ENCODE results near the gene APH1A. TPM values are rescaled to one million over a fixed set of nuclear protein-coding genes. Genes with fewer than 3 reads are reported as not detected.

The APH1A gene
- total RNA-seq, 1 experiment from 2014 or later = 93.8 TPM

GRCh38 chr1:150236614-150237100 lies 32.2 kb downstream of the APH1A start:
- Mint-ChIP-seq H3K27ac (ENCODE audit: unreplicated experiment) (no peak overlapping the region), H3K36me3 (ENCODE audit: insufficient read depth, unreplicated experiment) (peaks cover 12% of the 10 kb centered on the region), H3K4me1 (ENCODE audit: low read depth, unreplicated experiment) (peaks cover 25% of the 10 kb centered on the region), H3K4me3 (ENCODE audit: unreplicated experiment) (no peak overlapping the region), H3K27me3 (ENCODE audit: insufficient read depth, unreplicated experiment) (no peaks in the 10 kb centered on the region), H3K9me3 (ENCODE audit: unreplicated experiment) (no peaks in the 10 kb centered on the region)
- no peak for DNase-seq
- H3K36me3 ChIP-seq (ENCODE audit: control insufficient read depth, insufficient read depth, low read length) = no peaks in the 10 kb centered on the region
- CTCF ChIA-PET = interaction anchor here (0.6 to 1.0 kb wide), 3 partner anchors 9 to 19 kb away, joined by 3 to 4 read pairs (median 3); no protein-coding TSS in a partner anchor
- H3K9me3 ChIP-seq = no peaks in the 10 kb centered on the region
- POLR2A ChIA-PET = interaction anchor here (0.5 to 1.7 kb wide), 5 partner anchors 50 to 342 kb away, joined by 4 to 5 read pairs (median 4); partner anchors contain the start of gene RPRD2
- peak overlapping the region; percentile 48 for H3K4me3 ChIP-seq (ENCODE audit: low read depth, low read length)
- intact Hi-C loops (cut with micrococcal nuclease; ENCODE audit: unreplicated experiment) = loop anchor here (1.0 kb wide), 2 partner anchors 33 to 46 kb away; partner anchors contain the start of genes APH1A and CIART
- TF ChIP-seq CTCF (IDR thresholded peaks at IDR 0.05; ENCODE audit: insufficient read depth in 1 of 2, low read depth in 1 of 2, low read length in 1 of 2, severe bottlenecking in 1 of 2, unreplicated experiment in 1 of 2) = no peak
- BruUV-seq (replicated peaks) = TSS peak; percentile 94
- no peaks in the 10 kb centered on the region for H3K27me3 ChIP-seq (replicated peaks; ENCODE audit: control insufficient read depth, insufficient read depth, low read length)
- H3K4me1 ChIP-seq = peaks cover 13% of the 10 kb centered on the region

GRCh38 chr1:150235852-150236613 lies 32.8 kb downstream of the APH1A start, which contains the start of gene ANP32E:
TSS of gene ANP32E (minus strand) at chr1:150236112. CDS start at chr1:150235786, 326 bp downstream.
- H3K36me3 ChIP-seq (ENCODE audit: control insufficient read depth, insufficient read depth, low read length) = no peaks in the 10 kb centered on the region
- Mint-ChIP-seq H3K36me3 (ENCODE audit: insufficient read depth, unreplicated experiment) (peaks cover 12% of the 10 kb centered on the region), H3K4me1 (ENCODE audit: low read depth, unreplicated experiment) (peaks cover 25% of the 10 kb centered on the region), H3K27me3 (ENCODE audit: insufficient read depth, unreplicated experiment) (no peaks in the 10 kb centered on the region), H3K9me3 (ENCODE audit: unreplicated experiment) (no peaks in the 10 kb centered on the region), H3K4me3 (ENCODE audit: unreplicated experiment) (no peak within 1 kb of the TSS), H3K27ac (ENCODE audit: unreplicated experiment) (no peak within 1 kb of the TSS)
- DNase-seq = peak; percentile 95 to 97
- POLR2A ChIA-PET = interaction anchor here (0.5 to 1.7 kb wide), 6 partner anchors 115 to 343 kb away, joined by 4 to 13 read pairs (median 5); partner anchors contain the start of gene RPRD2
- H3K9me3 ChIP-seq = no peaks in the 10 kb centered on the region
- BruUV-seq (replicated peaks) = TSS peak; percentile 82
- peaks cover 13% of the 10 kb centered on the region for H3K4me1 ChIP-seq
- H3K4me3 ChIP-seq (ENCODE audit: low read depth, low read length) = peak within 1 kb of the TSS; percentile 48
- TF ChIP-seq CTCF (IDR thresholded peaks at IDR 0.05; ENCODE audit: insufficient read depth in 1 of 2, low read depth in 1 of 2, low read length in 1 of 2, severe bottlenecking in 1 of 2, unreplicated experiment in 1 of 2) = peak in 1 of 2 experiments; percentile 9
- H3K27me3 ChIP-seq (replicated peaks; ENCODE audit: control insufficient read depth, insufficient read depth, low read length) = no peaks in the 10 kb centered on the region
- CTCF ChIA-PET = interaction anchor here (0.6 to 1.0 kb wide), 3 partner anchors 10 to 550 kb away, joined by 3 read pairs; no protein-coding TSS in a partner anchor
- intact Hi-C loops (cut with micrococcal nuclease; ENCODE audit: unreplicated experiment) = loop anchor here (1.0 kb wide), 2 partner anchors 33 to 46 kb away; partner anchors contain the start of genes APH1A and CIART

- intact Hi-C loops (cut with micrococcal nuclease; ENCODE audit: unreplicated experiment) = no loop called here
- no peak overlapping the region for H3K27ac Mint-ChIP-seq (ENCODE audit: unreplicated experiment)
- H3K4me1 ChIP-seq = peaks cover 13% of the 10 kb centered on the region
- no peak for DNase-seq
- peaks cover 25% of the 10 kb centered on the region for H3K4me1 Mint-ChIP-seq (ENCODE audit: low read depth, unreplicated experiment)
- CTCF ChIA-PET = interaction anchor here (0.8 kb wide), 1 partner anchor 551 kb away, joined by 3 read pairs; no protein-coding TSS in a partner anchor
- POLR2A ChIA-PET = interaction anchor here (0.5 to 1.7 kb wide), 4 partner anchors 116 to 343 kb away, joined by 4 to 13 read pairs (median 5); partner anchors contain the start of gene RPRD2
- H3K27me3 ChIP-seq (replicated peaks; ENCODE audit: control insufficient read depth, insufficient read depth, low read length) = no peaks in the 10 kb centered on the region
- H3K36me3 ChIP-seq (ENCODE audit: control insufficient read depth, insufficient read depth, low read length) = no peaks in the 10 kb centered on the region
- BruUV-seq (replicated peaks) = no TSS peak
- H3K4me3 Mint-ChIP-seq (ENCODE audit: unreplicated experiment) = no peak overlapping the region
- H3K4me3 ChIP-seq (ENCODE audit: low read depth, low read length) = peak overlapping the region; percentile 48
- no peaks in the 10 kb centered on the region for H3K9me3 ChIP-seq
- H3K9me3 Mint-ChIP-seq (ENCODE audit: unreplicated experiment) = no peaks in the 10 kb centered on the region
- no peaks in the 10 kb centered on the region for H3K27me3 Mint-ChIP-seq (ENCODE audit: insufficient read depth, unreplicated experiment)
- H3K36me3 Mint-ChIP-seq (ENCODE audit: insufficient read depth, unreplicated experiment) = peaks cover 12% of the 10 kb centered on the region
- no peak for TF ChIP-seq CTCF (IDR thresholded peaks at IDR 0.05; ENCODE audit: insufficient read depth in 1 of 2, low read depth in 1 of 2, low read length in 1 of 2, severe bottlenecking in 1 of 2, unreplicated experiment in 1 of 2)
These were observed 33.4 kb downstream of the APH1A start for GRCh38 chr1:150235294-150235851.
